Left cardiac atrium (tissue), 4 donors: Measurements from ENCODE around the gene FANCC. TPM values are rescaled to one million over a fixed set of nuclear protein-coding genes. Genes with fewer than 3 reads are reported as not detected.

Experiments used
- ATAC-seq, 2 donors: fragments of 200-7000 bp; cut with Tn5 transposase; one replicate each; pipeline ENCODE4 v1.9.1; 2020; ENCODE audit warnings: mild to moderate bottlenecking in 2 of 2, moderate library complexity in 2 of 2
- DNase-seq: peaks from one replicate; pipeline ENCODE4 v3.0.0-alpha.2; 2020
- intact Hi-C, 2 donors: fragments of 100-400 bp; cut with DNase I; formaldehyde crosslinking; loops; one replicate each; pipeline versions ENCODE4 v1.14.1 to v1.15.1; 2022 to 2023
- total RNA-seq, 2 donors: library from RNA; stranded (reverse); fragmentation: NEBNext Ultra II Directional; extraction: Animal tissue kit (Norgen Biotek cat#: 25700); gene quantifications; one replicate each; pipeline ENCODE4 v1.2.1, GENCODE V29; 2021
- donor health status: DM: no; HTN: yes; CAD: no.
- donor health status: DM: no; HTN: yes; CAD: no; lungs with severe emphysema.
- donor health status: DM: yes; HTN: yes; CAD: no.
- donor health status: Dilated cardiomyopathy.

The FANCC gene
- total RNA-seq, 2 donors from 2014 or later, result 5.0 to 6.2 TPM

DNA sequence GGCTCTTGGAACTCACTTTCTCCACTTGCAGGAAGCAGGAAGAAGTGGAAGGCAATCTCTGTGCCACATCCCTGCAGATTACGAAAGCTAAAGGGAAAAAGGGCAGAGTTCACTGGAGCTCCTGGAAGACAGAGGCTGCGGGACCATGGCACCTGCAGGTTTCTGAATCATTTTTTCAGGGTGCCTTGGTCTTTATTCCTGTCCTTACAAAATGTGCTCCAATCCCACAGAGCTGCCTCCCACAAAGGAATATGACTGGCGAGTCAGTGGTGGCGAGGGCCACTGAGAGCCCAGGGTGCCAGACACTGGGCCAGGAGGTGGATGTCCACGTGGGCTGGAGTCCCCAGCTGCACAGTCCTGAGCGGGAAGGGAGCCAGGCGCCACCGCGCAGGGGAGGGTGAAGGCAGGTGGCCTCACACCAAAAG is 183.0 kb downstream of the FANCC start:
- DNase-seq (no peak), ATAC-seq (no peak)
- intact Hi-C loops, result no loop called here

GRCh38 chr9:95133325-95133705 is 184.2 kb downstream of the FANCC start:
- ATAC-seq, result no peak

DNA sequence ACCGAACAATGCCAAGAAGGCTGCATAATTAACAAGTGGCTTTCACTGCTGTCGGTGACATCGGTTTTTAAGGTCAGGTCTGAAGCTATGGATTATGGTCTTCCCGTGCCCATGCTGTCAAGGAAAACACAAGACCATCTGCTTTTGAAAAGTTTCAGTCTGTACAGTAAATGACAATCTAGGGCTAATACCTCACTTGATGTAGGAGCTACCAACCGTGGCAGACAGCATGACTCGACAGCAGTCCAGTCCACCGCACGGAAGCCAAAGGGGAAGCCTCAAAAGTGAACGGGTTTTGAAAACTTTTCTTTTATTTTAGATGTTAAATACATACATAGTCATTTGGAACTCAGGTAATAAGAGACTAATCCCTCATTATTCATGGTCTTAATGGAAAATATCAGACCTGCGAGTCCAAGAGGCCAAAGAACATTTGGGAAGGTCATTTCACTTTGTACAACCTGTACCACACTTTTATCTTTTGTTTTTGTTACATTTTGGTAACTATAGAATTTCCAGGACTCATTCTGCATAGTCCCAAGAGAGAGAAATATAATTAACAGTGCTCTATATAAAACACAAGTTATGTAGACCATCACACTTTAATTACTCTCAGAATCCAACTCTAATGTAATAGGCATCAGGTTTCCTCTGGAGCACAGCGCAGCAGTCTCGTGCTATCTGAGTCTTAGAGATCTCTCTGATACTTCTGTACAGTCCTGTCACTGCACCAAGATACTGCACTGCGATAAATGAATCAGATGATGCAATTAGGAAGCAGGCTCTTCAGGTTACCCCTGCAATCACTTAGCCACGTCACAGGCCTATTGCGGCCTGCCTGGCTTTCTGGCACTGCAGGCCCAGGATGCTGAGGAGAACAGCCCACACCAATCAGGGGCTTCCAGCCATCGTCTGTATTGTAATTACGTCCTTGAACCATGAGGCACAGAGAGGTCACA is 184.9 kb downstream of the FANCC start:
- DNase-seq (no peak), ATAC-seq (no peak)
- intact Hi-C loops, result no loop called here

More at GRCh38 chr9:95133325-95133705, 184.2 kb downstream of the FANCC start:
- intact Hi-C loops, result no loop called here
- DNase-seq, result no peak

DNA sequence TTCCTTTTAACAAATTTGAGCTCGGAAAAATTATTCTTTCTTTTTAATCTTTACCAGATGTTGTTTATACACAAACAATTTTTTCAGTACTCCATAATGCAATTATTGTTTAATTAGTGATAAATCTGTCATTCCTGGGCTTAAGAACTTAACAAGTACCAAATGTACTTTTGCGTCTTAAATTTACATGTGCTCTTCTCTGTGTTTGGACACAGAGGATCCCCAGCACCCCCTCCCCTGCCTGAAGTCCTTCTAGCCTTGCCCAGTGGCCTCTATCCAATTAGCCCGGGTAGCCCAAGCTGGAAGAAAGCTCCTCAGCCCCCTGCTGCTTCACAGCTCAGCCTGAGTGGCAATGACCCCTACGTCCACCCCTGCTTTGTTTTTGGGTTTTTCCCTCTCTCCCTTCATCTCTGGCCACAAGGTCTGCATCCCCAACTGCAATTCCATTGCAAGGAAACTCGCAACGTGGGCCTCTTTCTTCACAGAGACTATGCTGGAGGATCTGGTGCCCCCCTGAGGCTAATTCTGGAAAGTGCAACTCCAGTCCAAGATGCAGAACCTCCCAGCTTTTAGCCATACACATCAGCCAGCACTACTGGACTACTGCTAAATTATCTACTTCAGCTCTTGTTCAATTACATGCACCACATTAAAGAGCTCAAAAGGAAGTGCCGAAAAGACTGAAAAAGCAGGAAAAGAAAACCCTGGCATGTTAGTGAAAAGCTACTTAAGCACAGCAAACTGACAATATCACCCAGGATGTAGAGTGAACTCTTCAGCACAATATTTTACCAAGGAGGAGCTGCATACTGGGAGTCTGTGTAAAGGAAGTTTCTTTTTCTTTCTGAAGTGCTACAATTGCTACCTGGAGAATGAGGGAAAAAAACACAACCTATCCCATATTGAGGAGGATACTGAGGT is 186.2 kb downstream of the FANCC start:
- ATAC-seq, result peak; percentile 35 to 48
- intact Hi-C loops, result loop anchor here (1.0 to 2.0 kb wide), 2 partner anchors 450 to 452 kb away; no protein-coding TSS in a partner anchor
- peak; percentile 59 for DNase-seq

DNA sequence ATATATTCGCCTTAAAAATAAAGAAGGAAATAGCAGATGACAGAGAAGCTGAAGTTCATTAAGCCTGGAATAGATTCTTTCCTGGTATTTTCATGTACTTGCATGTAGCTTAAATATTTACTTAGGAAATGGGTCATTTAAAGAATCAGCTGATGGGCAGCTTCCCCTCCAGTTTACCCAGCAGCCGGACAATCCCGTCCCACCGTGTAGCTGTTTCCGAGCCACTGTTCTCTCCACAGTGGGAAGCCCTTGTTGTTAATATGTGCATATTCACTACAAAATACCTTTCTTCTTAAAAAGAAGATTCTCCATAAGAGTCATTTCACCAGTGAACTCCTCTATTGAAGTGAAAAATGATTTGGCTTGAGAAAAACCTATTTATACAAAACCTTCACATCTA is 187.0 kb downstream of the FANCC start:
- ATAC-seq, result no peak
- intact Hi-C loops, result loop anchor here in 1 of 2 donors (2.0 kb wide), 1 partner anchor 452 kb away; no protein-coding TSS in a partner anchor
- no peak for DNase-seq

DNA sequence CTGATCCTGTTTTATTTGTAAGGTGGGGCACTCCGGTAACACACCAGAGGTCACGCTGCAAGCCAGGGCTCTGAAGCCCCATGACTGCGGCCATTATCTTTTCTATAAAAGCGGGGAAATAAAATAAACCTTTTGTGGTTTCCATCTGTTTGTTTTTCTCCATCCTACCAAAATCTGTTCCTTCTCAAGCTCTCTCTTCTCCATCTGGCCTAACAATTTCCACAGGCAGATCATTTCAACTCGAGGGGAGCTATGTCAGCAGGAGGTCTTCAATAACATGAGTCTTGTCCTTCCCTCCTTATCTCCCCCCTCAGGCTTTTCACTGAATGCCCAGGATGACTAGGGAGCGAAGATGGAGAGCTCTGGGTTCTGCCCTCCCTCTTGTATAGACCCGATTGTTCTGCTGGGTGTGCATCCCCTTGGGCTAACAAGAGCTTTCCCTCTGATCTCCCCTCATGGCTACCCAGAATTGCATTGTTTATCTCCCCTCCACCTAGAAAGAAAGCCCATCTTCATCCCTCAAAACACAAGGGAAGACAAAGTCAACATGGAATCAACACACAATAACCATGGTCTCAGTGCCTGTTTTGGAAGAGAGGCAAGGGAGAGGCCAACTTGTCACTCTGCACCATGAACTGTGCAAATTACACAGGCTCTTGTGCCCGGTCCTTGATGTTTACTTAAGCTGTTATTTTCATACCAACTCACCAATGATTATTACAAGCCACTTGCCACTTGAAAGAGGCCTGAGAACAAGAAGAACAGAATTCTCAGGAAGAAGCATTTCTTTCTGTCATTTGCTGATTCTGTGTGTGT is 187.8 kb downstream of the FANCC start:
- no peak for ATAC-seq
- DNase-seq, result no peak
- intact Hi-C loops, result loop anchor here (2.0 to 10.0 kb wide), 3 partner anchors 345 to 451 kb away; no protein-coding TSS in a partner anchor

DNA sequence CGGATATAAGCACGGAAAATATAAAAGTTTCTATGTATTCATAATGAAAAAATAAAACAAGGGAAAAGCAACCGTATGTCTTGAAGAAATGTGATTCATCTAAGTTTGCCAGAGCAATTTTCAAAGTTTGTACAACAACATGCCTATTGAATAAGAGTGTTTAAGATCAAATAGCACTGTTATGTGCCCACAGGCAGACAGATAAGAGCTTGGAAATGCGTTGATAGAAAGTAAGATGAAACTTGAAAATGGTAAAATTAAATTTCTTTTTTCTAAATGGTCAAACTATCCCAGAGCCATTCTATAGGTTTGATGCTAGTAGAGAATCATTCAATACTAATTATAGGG is 189.4 kb downstream of the FANCC start:
- ATAC-seq, result no peak
- intact Hi-C loops, result loop anchor here (5.0 to 10.0 kb wide), 2 partner anchors 343 to 346 kb away; no protein-coding TSS in a partner anchor
- no peak for DNase-seq

GRCh38 chr9:95127249-95128176 is 190.0 kb downstream of the FANCC start:
- ATAC-seq, result peak; percentile 91 to 93
- intact Hi-C loops, result loop anchor here (5.0 to 10.0 kb wide), 2 partner anchors 343 to 345 kb away; no protein-coding TSS in a partner anchor
- peak; percentile 91 for DNase-seq

DNA sequence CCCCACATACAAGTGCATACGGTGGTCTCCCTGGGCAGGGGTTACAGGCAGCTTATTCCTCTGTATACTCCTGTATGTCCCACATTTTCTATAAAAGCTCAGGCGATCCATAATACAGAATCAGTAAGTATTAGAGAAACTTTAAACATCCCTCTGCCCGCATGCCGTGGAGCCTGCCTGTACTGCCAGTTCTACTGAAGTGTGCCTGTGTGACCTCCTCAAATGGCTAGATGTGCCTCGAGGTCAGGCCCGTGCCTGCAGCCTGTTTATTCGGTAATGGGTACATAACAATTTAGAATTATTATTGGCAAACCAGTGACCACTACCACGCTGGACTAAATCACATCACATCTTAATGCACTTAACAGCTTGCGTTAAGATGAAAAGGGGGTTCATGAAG is 190.8 kb downstream of the FANCC start:
- intact Hi-C loops, result loop anchor here (5.0 to 10.0 kb wide), 2 partner anchors 342 to 344 kb away; no protein-coding TSS in a partner anchor
- ATAC-seq (no peak), DNase-seq (no peak)

GRCh38 chr9:95125652-95126051 is 191.9 kb downstream of the FANCC start:
- ATAC-seq, result no peak
- DNase-seq, result no peak
- intact Hi-C loops, result loop anchor here (5.0 to 10.0 kb wide), 2 partner anchors 341 to 343 kb away; no protein-coding TSS in a partner anchor

DNA sequence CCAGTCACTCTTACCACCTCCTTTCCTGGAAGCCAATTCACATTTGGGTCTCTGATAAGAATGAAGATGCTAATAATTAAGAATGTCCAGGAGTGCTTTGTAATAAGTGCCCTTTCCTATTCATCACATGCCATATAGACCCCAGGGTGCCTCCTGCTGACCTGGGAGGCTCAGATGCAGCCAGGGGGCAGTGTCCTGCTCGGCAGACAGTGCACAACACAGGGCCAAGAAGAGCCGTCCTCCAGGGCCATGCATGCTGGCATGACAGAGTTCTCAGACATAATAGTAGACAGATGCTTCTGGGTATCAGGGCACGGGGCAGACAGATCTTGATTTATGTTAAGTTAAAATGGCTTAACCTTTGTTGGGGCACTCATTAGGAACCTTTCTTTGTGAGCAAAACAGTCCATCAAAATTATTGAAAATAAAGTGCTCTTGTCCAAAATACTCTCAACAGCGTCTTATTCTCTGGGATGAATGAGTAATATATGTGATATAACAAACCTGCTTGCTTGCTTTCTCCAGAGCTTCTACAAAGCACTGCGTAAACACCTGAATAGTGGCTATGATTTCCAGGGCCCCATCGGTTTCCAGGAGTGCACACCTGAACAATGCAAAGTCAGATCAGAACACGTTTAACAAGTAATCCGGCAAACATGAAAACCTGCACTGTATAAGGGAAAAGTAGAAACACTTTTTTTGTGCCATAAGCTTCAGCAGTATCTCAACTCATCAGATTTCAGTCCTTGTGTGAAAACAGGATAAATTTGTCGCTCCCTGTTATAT is 192.7 kb downstream of the FANCC start:
- DNase-seq (no peak), ATAC-seq (peak in 1 of 2 donors; percentile 14)
- intact Hi-C loops, result loop anchor here (5.0 to 10.0 kb wide), 2 partner anchors 340 to 342 kb away; no protein-coding TSS in a partner anchor

GRCh38 chr9:95120781-95121370 is 196.6 kb downstream of the FANCC start:
- DNase-seq (no peak), ATAC-seq (no peak)
- intact Hi-C loops, result loop anchor here in 1 of 2 donors (10.0 kb wide), 1 partner anchor 336 kb away; no protein-coding TSS in a partner anchor

- DNase-seq, result no peak
- no peak for ATAC-seq
- intact Hi-C loops, result no loop called here
These were observed 198.9 kb downstream of the FANCC start for GRCh38 chr9:95118596-95118995.

DNA sequence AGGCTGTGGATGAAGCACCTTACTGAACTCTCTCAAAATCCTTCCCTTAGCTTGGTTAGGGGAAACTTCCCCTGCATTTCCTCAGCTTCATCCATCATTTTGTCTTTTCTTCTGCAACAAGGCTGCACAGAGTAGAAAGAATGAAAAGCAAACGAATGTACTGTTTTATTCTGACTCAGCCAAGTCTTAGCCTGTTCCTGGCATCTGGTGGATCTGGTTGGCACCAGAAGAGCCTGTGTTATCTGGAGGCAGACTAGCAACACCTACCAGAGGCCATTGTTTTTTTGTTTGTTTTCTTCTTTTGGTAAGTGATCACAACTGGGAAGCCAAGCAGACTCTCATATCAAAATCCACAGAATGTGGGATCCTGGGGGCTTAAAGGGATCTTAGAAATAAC is 200.7 kb downstream of the FANCC start:
- DNase-seq (no peak), ATAC-seq (peak; percentile 35 to 63)
- intact Hi-C loops, result no loop called here

DNA sequence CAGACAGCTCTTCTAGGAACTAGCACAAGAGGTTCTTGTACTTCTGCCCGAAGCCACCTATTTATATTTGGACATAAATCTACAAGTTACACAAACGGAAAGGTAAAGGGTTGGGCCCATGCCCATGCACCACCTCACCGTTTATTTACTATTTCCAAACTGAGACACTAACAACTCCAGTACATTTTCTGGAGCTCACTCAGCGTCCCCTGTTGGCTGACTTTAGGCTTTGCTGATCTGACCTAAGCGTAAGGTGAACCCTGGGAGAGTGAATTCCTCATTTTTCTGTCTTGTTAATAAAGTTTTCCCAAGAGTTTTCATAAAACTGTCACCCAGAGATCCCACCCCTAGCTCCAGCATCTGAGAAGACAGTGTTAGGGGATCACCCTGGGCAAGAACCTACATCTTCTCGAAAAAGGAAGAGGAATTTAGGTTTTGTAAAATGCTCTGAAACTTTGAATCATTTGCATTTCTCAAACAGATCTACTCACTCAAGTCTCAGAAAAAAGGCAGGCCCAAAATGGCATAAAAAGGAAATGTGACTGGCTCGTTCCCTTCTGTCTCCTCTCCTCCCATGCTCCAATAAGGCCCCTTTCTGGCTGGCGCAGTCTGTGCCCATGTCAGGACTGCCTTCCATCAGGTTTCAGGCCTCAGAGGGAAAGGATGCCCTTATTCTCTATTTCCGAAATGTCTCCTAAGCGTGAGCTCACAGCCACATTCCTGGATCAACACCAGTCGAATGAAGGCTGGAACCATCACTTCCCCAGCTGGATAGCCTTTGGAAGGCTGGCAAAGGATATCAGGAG is 201.3 kb downstream of the FANCC start:
- ATAC-seq (peak; percentile 20 to 28), DNase-seq (no peak)
- intact Hi-C loops, result no loop called here
